ENCODE data around the gene RMC1.
"Not testable (repeated sequence)": the region's sequence is repeated elsewhere in the genome, so short reads cannot be mapped to it uniquely, and the experiment has no call there.

The RMC1 gene

DNA sequence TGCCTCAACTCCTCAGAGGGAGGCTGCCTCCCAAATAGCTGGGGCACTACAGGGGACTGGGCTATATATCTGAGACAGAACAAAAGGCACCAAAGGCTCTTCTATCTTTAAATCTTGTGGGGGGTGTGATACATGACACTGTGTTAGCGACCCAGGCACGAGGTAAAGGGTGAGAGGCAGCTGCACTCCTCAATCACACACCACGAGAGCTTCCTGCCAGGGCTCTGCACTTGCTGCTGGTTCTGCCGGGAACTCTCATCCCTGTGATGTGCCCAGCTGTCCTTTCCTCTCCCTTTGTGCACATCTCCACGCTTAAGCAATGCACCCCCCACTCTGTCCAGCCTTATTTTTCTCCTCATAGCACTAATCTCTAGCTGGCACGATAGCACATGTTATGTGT, 50.6 kb downstream of the RMC1 start:
- H3K4me3 Mint-ChIP-seq = no peak overlapping the region
- peaks cover 86% of the 10 kb centered on the region for H3K36me3 Mint-ChIP-seq
- H3K27me3 Mint-ChIP-seq = no peaks in the 10 kb centered on the region
- no peaks in the 10 kb centered on the region for H3K4me1 Mint-ChIP-seq
- H3K27ac Mint-ChIP-seq = no peak overlapping the region
- no peak for ATAC-seq
- no peaks in the 10 kb centered on the region for H3K9me3 Mint-ChIP-seq

DNA sequence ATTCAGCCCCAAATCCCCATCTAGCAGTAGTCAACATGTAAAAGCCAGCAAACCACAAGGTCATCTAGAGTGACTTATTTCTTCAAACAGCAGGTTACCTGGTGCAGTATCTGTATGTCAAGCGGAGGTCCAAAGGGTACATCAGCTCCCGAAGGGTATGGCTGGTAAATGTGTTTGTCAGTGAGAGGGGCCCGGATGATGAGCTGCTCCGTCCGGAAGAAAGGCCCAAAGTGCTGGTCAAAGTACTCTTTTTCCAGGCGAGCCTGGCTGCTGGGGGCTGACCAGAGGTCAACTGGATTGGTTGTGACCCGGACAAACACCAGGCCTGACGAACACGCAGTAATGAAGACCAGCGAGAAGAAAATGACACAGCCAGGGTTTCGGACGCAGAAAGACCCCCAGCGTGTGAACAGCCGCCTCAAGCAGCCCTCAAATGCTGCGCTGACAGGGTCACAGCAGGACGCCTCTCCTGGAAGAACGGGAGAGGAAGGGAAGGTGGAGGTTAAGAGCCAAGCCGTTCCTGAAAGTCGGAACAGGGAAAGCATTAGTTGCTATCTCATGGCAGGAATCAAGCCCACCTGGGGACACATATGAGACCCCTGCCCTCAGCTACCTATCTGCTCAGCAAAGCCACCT, 53.0 kb downstream of the RMC1 start:
- Mint-ChIP-seq H3K4me1 (no peaks in the 10 kb centered on the region), H3K4me3 (no peak overlapping the region), H3K27me3 (no peaks in the 10 kb centered on the region), H3K27ac (no peak overlapping the region), H3K36me3 (peaks cover 90% of the 10 kb centered on the region), H3K9me3 (no peaks in the 10 kb centered on the region)
- no peak for ATAC-seq

DNA sequence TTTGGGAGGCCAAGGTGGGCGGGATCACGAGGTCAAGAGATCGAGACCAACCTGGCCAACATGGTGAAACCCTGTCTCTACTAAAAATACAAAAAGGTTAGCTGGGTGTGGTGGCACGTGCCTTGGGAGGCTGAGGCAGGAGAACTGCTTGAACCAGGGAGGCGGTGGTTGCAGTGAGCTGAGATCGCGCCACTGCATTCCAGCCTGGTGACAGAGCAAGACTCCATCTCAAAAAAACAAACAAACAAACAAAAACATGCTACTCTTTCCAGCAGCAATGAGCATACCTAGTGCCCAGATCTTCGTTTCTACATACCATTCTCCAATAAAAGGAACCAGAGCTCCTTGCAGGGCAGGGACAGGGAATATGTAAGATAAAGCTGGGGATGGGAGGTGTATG, 54.2 kb downstream of the RMC1 start:
- H3K36me3 Mint-ChIP-seq = peaks cover 91% of the 10 kb centered on the region
- not testable (repeated sequence) for H3K4me1 Mint-ChIP-seq, H3K9me3 Mint-ChIP-seq, H3K27ac Mint-ChIP-seq, ATAC-seq, H3K27me3 Mint-ChIP-seq, H3K4me3 Mint-ChIP-seq

DNA sequence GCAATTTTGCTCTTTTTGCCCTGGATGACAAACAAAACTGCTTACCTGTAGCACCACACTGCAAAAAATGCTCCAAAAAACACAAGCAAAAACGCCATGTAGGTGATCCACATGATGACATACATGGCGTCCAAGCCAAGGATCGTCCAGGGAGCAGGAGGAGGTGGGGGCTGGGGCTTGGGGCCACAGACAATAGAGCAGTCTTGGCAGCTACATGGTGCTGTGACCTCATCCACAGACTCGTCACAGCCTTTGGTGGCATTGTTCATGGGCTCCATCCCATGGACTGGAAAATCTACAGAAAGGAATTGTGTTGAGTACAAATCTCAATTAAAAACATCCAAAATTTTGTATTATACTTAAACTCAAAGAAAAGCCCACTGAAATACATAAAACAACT, 56.9 kb downstream of the RMC1 start:
- ATAC-seq = no peak
- Mint-ChIP-seq H3K27ac (no peak overlapping the region), H3K36me3 (peaks cover 90% of the 10 kb centered on the region), H3K9me3 (no peaks in the 10 kb centered on the region), H3K4me1 (no peaks in the 10 kb centered on the region), H3K4me3 (no peak overlapping the region), H3K27me3 (no peaks in the 10 kb centered on the region)

DNA sequence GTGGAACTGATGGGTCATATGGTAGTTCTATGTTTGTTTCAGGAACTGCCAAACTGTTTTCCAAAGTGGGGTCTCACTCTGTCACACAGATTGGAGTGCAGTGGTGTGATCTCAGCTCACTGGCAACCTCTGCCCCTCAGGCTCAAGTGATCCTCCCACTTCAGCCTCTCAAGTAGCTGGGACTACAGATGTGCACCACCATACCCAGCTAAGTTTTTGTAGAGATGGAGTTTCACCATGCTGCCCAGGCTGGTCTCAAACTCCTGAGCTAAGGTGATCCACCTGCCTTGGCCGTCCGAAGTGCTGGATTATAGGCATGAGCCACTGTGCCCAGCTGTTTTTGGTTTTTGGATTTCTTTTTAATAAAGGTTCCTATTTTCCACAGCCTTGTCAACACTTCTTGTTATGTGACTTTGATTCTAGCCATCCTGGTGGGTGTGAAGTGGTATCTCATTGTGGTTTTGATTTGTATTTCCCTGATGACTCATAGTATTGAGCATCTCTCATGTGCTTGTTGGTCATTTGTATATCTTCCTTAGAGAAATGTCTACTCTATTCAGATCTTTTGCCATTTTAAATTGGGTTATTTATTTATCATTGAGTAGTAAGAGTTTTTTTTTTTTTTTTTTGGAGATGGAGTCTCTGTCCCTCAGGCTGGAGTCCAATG, 60.2 kb downstream of the RMC1 start:
- no peak for ATAC-seq
- H3K27ac Mint-ChIP-seq = no peak overlapping the region

DNA sequence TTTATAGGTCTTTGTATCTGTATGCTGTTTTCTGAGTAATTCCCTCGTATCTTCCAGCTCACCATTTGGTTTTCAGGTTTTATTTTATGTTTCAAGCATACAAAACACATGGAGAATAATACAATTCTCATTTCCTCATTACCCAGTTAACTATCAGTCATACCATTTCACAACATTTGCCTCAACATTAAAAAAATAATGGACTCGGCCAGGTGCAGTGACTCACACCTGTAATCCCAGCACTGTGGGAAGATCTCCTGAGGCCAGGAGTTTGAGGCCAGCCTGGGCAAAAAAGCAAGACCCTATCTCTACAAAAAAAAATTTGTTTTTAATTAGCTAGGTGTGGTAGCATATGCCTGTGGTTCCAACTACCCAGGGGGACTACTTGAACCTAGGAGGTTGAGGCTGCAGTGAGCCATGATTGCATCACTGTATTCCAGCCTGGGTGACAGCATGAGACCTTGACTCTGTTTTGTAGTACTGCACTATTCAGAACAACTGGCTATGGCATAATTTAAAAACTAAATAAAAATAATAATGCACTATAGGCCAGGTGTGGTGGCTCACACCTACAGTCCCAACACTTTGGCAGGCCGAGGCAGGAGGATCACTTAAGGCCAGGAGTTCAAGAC, 62.7 kb downstream of the RMC1 start:
- no peaks in the 10 kb centered on the region for H3K27me3 Mint-ChIP-seq
- H3K4me3 Mint-ChIP-seq = no peak overlapping the region
- no peaks in the 10 kb centered on the region for H3K4me1 Mint-ChIP-seq
- H3K36me3 Mint-ChIP-seq = peaks cover 82% of the 10 kb centered on the region
- H3K27ac Mint-ChIP-seq = no peak overlapping the region
- H3K9me3 Mint-ChIP-seq = no peaks in the 10 kb centered on the region
- no peak for ATAC-seq

More for the DNA sequence above, 60.2 kb downstream of the RMC1 start:
- H3K9me3 Mint-ChIP-seq = no peaks in the 10 kb centered on the region
- H3K27me3 Mint-ChIP-seq = no peaks in the 10 kb centered on the region
- H3K4me1 Mint-ChIP-seq = no peaks in the 10 kb centered on the region
- no peak overlapping the region for H3K4me3 Mint-ChIP-seq
- peaks cover 89% of the 10 kb centered on the region for H3K36me3 Mint-ChIP-seq

DNA sequence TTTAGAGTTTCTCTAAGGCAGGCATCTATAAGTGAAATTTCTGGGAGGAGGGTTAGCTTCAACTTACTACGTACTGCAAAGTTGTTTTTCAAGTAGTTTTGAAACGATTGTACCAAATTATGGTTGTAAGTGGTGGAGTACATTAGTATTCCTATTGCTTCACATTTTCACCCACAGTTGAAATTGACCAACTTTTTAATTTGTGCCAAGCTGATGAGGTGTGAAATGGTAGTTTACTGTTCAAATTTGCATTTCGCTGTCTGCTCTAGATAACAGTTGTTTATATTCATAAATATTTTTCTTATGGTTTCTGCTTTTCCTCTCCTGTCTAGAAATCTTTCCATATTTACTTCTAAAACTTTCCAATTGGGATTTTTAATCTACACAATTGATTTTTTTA, 64.4 kb downstream of the RMC1 start:
- Mint-ChIP-seq H3K27me3 (no peaks in the 10 kb centered on the region), H3K27ac (no peak overlapping the region), H3K36me3 (peaks cover 67% of the 10 kb centered on the region), H3K4me1 (no peaks in the 10 kb centered on the region), H3K9me3 (no peaks in the 10 kb centered on the region), H3K4me3 (no peak overlapping the region)
- no peak for ATAC-seq

DNA sequence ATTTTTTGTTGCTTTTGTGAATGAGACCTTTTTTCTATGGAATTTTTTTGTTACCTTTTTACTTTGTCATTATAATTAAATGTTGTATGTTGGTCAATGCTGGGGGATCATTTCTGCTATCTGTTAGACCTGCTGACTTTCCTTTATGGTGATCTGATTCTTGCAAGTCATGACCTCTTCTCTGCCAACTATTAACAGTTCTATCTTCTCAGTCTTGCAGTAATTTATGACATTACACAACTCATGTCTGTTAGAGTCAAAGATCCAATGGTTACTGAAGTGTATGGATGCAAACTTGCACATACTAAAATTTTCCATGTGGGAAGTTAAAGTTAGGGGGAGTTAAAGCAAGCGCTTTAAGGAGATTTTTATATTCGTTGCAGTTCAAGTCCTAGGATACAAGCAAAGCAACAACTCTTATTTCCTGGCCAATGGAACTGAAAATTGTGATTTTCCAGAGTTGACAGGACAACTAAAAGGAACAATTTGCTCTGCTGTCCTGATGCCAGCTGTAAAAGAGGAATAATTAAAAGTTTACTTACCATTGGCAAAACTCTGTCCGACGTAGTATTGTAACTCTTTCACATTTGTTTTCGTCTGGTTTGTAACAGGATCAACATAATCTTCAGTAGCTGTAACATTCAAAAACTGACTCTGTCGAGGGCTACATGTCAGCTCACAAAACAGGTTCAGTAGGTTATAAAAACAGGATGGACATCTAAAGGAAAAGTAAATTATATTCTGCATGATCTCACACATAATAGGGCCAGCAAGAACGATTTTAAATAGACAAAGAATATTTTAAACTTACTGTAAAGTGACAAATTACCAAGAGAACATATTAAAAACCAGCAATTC, 65.2 kb downstream of the RMC1 start:
- no peak for ATAC-seq
- Mint-ChIP-seq H3K4me1 (peaks cover 3% of the 10 kb centered on the region), H3K27me3 (no peaks in the 10 kb centered on the region), H3K27ac (no peak overlapping the region), H3K9me3 (no peaks in the 10 kb centered on the region), H3K4me3 (no peak overlapping the region), H3K36me3 (peaks cover 61% of the 10 kb centered on the region)

DNA sequence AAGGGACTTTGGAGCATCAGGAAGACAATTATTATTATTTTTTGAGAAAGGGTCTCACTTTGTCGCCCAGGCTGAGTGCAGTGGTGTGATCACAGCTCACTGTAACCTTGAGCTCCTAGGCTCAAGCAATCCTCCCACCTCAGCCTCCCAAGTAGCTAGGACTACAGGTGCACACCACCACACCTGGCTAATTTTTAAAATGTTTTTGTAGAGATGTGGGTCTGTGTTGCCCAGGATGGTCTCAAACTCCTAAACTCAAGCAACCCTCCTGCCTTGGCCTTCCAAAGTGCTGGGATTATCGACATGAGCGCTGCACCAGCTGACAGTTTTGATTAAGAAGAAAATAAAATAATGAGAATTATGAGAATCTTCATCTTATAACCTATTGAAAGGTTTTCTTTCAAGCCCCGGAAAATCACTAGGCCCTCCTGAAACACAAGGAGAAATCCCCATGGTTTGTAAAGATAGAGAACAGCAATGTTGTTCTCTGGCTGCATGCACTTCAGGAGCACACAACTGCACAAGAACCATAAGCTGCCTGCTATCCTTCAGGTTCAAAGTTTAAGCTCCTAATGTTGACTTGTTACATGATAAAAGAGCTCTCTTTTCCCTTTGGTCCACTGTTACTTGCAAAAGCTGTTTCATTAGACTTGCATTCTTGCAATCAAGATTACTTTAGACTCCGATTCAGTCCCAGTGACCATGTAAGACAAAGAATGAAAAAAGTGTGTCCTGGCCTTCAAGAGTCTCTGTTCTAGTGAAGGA, 66.2 kb downstream of the RMC1 start:
- Mint-ChIP-seq H3K36me3 (peaks cover 53% of the 10 kb centered on the region), H3K4me1 (peaks cover 13% of the 10 kb centered on the region), H3K9me3 (no peaks in the 10 kb centered on the region), H3K27me3 (no peaks in the 10 kb centered on the region), H3K27ac (no peak overlapping the region), H3K4me3 (no peak overlapping the region)
- no peak for ATAC-seq

DNA sequence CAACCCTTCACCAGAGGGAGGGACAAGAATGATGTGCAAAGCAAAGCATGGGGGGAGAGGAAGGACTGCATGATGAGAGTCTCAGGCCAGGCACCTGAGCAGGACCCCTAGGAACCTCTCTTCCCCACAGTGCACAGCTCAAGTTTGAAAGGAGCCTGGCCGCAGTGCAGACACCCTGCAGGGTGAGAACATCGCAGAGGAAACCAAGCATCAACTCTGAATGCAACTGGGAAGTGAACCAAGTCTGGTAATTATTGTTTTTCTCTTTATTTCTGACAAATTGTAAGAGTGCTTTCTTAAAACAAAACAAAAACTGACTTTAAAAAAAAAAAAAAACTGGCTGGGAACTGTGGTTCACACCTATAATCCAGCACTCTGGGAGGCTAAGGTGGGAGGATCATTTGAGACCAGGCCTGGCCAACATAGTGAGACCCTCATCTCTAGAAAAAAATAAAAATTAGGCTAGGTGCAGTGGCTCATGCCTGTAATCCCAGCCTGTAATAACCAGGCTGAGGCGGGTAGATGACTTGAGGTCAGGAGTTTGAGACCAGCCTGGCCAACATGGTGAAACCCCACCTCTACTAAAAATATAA, 67.7 kb downstream of the RMC1 start:
- no peak for ATAC-seq
- Mint-ChIP-seq H3K27me3 (no peaks in the 10 kb centered on the region), H3K27ac (no peak overlapping the region), H3K4me3 (no peak overlapping the region), H3K9me3 (no peaks in the 10 kb centered on the region), H3K4me1 (peaks cover 20% of the 10 kb centered on the region), H3K36me3 (peaks cover 38% of the 10 kb centered on the region)

DNA sequence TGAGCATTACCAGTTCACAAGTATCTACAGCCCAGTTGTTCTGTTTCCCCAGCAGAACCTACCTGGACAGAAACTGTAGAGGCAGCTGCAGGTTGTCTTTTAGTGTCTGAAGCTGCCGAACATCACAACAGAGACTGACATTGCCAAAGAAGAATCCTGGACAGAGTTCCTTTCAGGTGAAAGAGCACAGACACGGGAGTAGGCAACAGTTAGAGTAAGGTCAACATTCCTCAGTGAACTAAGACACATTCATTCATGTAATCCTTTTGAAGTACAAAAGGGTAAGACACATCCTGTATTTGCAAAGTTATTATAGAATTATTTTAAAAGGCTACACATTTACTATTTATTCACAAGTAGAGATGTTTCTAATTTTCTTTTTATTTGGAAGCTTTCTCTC, 68.7 kb downstream of the RMC1 start:
- Mint-ChIP-seq H3K4me1 (peaks cover 20% of the 10 kb centered on the region), H3K36me3 (peaks cover 37% of the 10 kb centered on the region), H3K27ac (no peak overlapping the region)

DNA sequence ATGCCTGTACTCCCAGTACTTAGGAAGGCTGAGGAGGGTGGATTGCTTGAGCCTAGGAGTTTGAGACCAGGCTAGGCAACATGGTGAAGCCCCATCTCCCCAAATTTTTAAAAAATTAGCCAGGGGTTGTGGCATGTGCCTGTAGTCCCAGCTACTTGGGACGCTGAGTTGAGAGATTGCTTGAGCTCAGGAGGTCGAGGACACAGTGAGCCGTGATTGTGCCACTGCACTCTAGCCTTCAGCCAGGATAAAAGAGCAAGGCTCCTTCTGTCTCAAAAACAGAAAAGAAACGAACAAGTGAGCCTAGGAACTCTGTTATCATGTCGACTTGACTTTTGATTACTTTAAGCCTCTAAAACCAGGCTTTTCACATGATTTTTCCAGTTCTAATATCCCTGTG, 69.3 kb downstream of the RMC1 start:
- no peaks in the 10 kb centered on the region for H3K9me3 Mint-ChIP-seq
- no peak overlapping the region for H3K4me3 Mint-ChIP-seq
- no peaks in the 10 kb centered on the region for H3K27me3 Mint-ChIP-seq
- ATAC-seq = no peak
- H3K27ac Mint-ChIP-seq = no peak overlapping the region
- peaks cover 20% of the 10 kb centered on the region for H3K4me1 Mint-ChIP-seq
- peaks cover 32% of the 10 kb centered on the region for H3K36me3 Mint-ChIP-seq

More for the DNA sequence above, 68.7 kb downstream of the RMC1 start:
- Mint-ChIP-seq H3K27me3 (no peaks in the 10 kb centered on the region), H3K9me3 (no peaks in the 10 kb centered on the region), H3K4me3 (no peak overlapping the region)
- ATAC-seq = no peak

DNA sequence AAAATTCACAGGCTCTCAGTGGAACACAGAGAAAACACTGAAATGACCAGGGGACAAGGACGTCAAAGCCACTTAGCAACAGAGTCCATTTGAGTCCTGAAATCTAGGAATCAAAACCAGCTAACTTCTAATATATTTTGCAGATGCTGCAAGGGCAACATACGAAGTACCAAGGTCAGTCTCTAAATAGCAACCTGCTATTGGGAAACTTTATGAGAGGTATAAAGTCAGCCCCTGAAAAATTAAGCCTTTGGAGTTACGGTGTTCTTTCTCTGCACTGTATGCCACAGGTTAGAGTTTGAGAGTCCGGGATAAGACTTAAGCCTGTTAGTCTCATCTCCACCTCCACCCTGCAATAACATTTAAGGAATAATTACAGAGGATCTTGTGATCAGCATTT, 69.7 kb downstream of the RMC1 start:
- H3K27me3 Mint-ChIP-seq = no peaks in the 10 kb centered on the region
- H3K27ac Mint-ChIP-seq = no peak overlapping the region
- no peaks in the 10 kb centered on the region for H3K9me3 Mint-ChIP-seq
- H3K36me3 Mint-ChIP-seq = peaks cover 28% of the 10 kb centered on the region
- ATAC-seq = no peak
- peaks cover 20% of the 10 kb centered on the region for H3K4me1 Mint-ChIP-seq
- H3K4me3 Mint-ChIP-seq = no peak overlapping the region

DNA sequence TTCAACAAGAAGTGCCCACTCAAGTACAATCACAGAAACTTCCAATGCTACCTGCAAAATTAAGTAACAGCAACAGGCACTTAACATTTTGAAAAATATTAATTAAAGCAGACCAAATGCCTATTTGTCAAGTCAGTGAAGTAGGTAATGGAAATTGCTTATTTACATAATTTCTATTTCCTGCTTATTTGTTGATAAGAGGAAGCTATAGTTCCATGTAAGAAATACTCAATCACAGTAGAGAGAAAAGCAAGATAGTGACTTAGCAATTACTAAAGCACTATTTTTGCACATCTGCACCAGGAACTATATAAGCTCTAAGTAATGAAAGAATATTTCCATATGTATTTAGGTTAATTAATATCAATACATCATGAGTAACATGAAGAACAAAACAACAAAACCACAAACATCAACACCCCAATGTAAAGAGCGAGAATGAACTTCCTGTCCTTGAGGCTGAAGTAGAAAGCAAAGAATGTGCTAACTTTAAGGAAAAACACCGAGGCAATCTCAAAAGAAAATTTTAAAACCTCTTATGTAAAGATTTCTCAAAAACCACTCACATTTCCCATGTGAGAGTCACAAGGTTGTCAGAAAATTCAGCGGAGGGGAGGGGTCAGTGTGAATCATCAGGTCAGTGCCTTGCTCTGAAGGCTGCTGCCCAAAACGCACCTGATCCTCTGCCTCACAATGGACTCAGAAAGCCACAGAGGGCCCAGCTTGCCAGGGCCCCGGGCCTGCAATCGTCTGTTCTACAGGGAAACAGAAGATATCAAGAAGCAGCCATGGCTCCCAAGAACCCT, 70.5 kb downstream of the RMC1 start:
- peaks cover 26% of the 10 kb centered on the region for H3K36me3 Mint-ChIP-seq
- H3K9me3 Mint-ChIP-seq = no peaks in the 10 kb centered on the region
- peaks cover 27% of the 10 kb centered on the region for H3K4me1 Mint-ChIP-seq
- no peak overlapping the region for H3K4me3 Mint-ChIP-seq
- no peaks in the 10 kb centered on the region for H3K27me3 Mint-ChIP-seq
- no peak for ATAC-seq
- H3K27ac Mint-ChIP-seq = peak overlapping the region; percentile 54
